ENCODE results near the gene NPIPA3. TPM values are rescaled to one million over a fixed set of nuclear protein-coding genes. Genes with fewer than 3 reads are reported as not detected.
A peak's percentile ranks its signal among the peaks of the same experiment; 100 is the strongest.

NPIPA3 gene
- polyA plus RNA-seq, 2 of the 4 experiments (the other 2 are of a cell fraction): 1.3 to 2.5 TPM

DNA sequence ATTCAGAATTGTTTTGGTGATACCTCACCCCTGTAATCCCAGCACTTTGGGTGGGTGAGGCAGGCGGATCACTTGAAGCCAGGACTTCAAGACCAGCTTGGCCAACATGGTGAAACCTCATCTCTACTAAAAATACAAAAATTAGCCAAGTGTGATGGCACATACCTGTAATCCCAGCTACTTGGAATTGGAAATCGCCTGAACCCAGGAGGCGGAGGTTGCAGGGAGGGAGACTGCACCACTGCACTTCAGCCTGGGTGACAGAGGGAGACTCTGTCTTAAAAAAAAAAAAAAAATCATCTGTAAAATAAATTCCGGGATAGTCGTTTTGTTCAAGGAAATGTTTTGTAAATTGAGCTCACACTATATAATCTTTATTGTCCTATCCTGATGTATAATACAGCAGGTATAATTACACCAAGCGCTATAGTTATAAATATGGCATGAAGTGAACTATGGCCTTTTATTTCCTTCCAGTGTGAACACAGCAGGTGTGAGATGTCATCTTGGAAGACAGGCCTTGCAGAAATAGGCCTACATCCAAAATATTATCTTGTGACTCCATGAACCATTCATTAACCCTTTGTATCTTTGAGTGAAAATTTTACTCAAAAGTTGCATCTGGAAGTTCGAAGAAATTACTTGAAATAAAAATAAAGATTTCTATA lies 34.5 kb upstream of the NPIPA3 start:
- TF ChIP-seq MAFK (IDR thresholded peaks at IDR 0.05; ENCODE audit: partially characterized antibody): no peak
- TF ChIP-seq NFE2L2 (conservative IDR thresholded peaks at IDR 0.05; ENCODE audit: low read length): no peak
- no peak for TF ChIP-seq MYC (IDR thresholded peaks at IDR 0.05; ENCODE audit: borderline replicate concordance, low read length)
- no peak for TF ChIP-seq RARB (CRISPR knock-in tag; IDR thresholded peaks at IDR 0.05)
- TF ChIP-seq, protein P1, sequence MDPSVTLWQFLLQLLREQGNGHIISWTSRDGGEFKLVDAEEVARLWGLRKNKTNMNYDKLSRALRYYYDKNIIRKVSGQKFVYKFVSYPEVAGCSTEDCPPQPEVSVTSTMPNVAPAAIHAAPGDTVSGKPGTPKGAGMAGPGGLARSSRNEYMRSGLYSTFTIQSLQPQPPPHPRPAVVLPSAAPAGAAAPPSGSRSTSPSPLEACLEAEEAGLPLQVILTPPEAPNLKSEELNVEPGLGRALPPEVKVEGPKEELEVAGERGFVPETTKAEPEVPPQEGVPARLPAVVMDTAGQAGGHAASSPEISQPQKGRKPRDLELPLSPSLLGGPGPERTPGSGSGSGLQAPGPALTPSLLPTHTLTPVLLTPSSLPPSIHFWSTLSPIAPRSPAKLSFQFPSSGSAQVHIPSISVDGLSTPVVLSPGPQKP (IDR thresholded peaks at IDR 0.05; ENCODE audit: low read depth, low read length): no peak
- TF ChIP-seq HOXB5 (CRISPR knock-in tag; IDR thresholded peaks at IDR 0.05): no peak
- no peak for TF ChIP-seq EHMT2 (IDR thresholded peaks at IDR 0.05; ENCODE audit: low read depth)
- TF ChIP-seq ZSCAN20 (CRISPR knock-in tag; IDR thresholded peaks at IDR 0.05): no peak
- TF ChIP-seq, protein P2, sequence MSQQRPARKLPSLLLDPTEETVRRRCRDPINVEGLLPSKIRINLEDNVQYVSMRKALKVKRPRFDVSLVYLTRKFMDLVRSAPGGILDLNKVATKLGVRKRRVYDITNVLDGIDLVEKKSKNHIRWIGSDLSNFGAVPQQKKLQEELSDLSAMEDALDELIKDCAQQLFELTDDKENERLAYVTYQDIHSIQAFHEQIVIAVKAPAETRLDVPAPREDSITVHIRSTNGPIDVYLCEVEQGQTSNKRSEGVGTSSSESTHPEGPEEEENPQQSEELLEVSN (IDR thresholded peaks at IDR 0.05; ENCODE audit: borderline replicate concordance, low read depth): no peak
- TF ChIP-seq ZC3H11A (IDR thresholded peaks at IDR 0.05): no peak
- TF ChIP-seq, protein P3, sequence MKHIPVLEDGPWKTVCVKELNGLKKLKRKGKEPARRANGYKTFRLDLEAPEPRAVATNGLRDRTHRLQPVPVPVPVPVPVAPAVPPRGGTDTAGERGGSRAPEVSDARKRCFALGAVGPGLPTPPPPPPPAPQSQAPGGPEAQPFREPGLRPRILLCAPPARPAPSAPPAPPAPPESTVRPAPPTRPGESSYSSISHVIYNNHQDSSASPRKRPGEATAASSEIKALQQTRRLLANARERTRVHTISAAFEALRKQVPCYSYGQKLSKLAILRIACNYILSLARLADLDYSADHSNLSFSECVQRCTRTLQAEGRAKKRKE (CRISPR knock-in tag; IDR thresholded peaks at IDR 0.05; ENCODE audit: low read depth): no peak
- no peak for TF ChIP-seq TFCP2L1 (CRISPR knock-in tag; IDR thresholded peaks at IDR 0.05)
- no peak for TF ChIP-seq MAZ (IDR thresholded peaks at IDR 0.05; ENCODE audit: borderline replicate concordance, low read depth, low read length)
- no peak for TF ChIP-seq RCOR1 (IDR thresholded peaks at IDR 0.05; ENCODE audit: low read depth, low read length)
- no peak for TF ChIP-seq CHD4 (IDR thresholded peaks at IDR 0.05; ENCODE audit: borderline replicate concordance)
- no peak for TF ChIP-seq HDAC2 (IDR thresholded peaks at IDR 0.05)
- TF ChIP-seq, protein P4, sequence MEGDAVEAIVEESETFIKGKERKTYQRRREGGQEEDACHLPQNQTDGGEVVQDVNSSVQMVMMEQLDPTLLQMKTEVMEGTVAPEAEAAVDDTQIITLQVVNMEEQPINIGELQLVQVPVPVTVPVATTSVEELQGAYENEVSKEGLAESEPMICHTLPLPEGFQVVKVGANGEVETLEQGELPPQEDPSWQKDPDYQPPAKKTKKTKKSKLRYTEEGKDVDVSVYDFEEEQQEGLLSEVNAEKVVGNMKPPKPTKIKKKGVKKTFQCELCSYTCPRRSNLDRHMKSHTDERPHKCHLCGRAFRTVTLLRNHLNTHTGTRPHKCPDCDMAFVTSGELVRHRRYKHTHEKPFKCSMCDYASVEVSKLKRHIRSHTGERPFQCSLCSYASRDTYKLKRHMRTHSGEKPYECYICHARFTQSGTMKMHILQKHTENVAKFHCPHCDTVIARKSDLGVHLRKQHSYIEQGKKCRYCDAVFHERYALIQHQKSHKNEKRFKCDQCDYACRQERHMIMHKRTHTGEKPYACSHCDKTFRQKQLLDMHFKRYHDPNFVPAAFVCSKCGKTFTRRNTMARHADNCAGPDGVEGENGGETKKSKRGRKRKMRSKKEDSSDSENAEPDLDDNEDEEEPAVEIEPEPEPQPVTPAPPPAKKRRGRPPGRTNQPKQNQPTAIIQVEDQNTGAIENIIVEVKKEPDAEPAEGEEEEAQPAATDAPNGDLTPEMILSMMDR (IDR thresholded peaks at IDR 0.05): no peak
- TF ChIP-seq KDM5A (IDR thresholded peaks at IDR 0.05): no peak
- no peak overlapping the region for H3K27ac ChIP-seq
- POLR2A ChIA-PET: no interaction called here
- FAIRE-seq: no peak
- WGBS (ENCODE audit: missing lambda C conversion rate): 92% methylated on average over 7 of the region's 7 CpGs
- H3K4me2 ChIP-seq: no peak overlapping the region
- H3K4me3 ChIP-seq: no peak overlapping the region
- H3K4me1 ChIP-seq: peaks cover 5% of the 10 kb centered on the region; the same call in 1 of the 3 replicates
- CTCF ChIA-PET: no interaction called here
- no peak for ATAC-seq
- DNase-seq (ENCODE audit: low read depth in 1 of 2, low spot score in 1 of 2): no peak
- no peaks in the 10 kb centered on the region for H3K9me3 ChIP-seq

DNA sequence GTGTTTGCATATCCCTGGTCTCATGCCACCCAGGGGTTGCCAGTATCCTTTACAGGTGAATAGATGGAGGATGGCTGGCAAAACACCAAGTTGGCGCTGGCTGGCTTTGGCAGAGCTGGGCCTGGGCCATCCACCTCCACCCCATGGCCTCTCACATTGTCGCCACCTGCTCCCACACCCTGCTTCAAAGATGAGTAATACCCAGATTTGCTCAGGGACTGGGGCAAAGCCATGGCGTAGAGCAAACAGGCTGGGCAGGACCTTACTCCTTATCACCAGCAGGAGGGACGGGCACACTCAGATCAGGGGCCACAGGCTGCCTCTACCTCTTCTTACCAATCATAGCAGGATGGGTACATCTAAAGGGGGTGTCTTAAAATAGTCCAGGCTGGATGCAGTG lies 33.4 kb upstream of the NPIPA3 start:
- WGBS (ENCODE audit: missing lambda C conversion rate): 91% methylated on average over 4 of the region's 4 CpGs
- H3K9me3 ChIP-seq: no peaks in the 10 kb centered on the region
- peaks cover 5% of the 10 kb centered on the region; the same call in 1 of the 3 replicates for H3K4me1 ChIP-seq
- H3K4me3 ChIP-seq: no peak overlapping the region
- ATAC-seq (peak; percentile 66 to 67; a peak in 5 of 6 replicates), DNase-seq (ENCODE audit: low read depth in 1 of 2, low spot score in 1 of 2) (peak in 1 of 2 experiments; percentile 33), FAIRE-seq (no peak)
- no peak for TF ChIP-seq HOXA7 (CRISPR knock-in tag; IDR thresholded peaks at IDR 0.05)
- TF ChIP-seq JUN (IDR thresholded peaks at IDR 0.05): no peak
- TF ChIP-seq, protein P5, sequence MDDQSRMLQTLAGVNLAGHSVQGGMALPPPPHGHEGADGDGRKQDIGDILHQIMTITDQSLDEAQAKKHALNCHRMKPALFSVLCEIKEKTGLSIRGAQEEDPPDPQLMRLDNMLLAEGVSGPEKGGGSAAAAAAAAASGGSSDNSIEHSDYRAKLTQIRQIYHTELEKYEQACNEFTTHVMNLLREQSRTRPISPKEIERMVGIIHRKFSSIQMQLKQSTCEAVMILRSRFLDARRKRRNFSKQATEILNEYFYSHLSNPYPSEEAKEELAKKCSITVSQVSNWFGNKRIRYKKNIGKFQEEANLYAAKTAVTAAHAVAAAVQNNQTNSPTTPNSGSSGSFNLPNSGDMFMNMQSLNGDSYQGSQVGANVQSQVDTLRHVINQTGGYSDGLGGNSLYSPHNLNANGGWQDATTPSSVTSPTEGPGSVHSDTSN (IDR thresholded peaks at IDR 0.05): no peak
- no peak for TF ChIP-seq RARB (CRISPR knock-in tag; IDR thresholded peaks at IDR 0.05)
- TF ChIP-seq JUNB (IDR thresholded peaks at IDR 0.05): no peak
- TF ChIP-seq TP53 (CRISPR knock-in tag; IDR thresholded peaks at IDR 0.05): no peak
- TF ChIP-seq ZFP36 (IDR thresholded peaks at IDR 0.05; ENCODE audit: borderline replicate concordance, partially characterized antibody): no peak
- TF ChIP-seq FOXS1 (CRISPR knock-in tag; IDR thresholded peaks at IDR 0.05): no peak
- no peak for TF ChIP-seq RAD21 (conservative IDR thresholded peaks at IDR 0.05 in 1 of 2, IDR thresholded peaks at IDR 0.05 in 1 of 2)
- no peak overlapping the region for H3K4me2 ChIP-seq
- CTCF ChIA-PET: no interaction called here
- POLR2A ChIA-PET: no interaction called here
- no peak overlapping the region for H3K27ac ChIP-seq

Measured in A549 (cell line).